ENCODE measurements around the gene SDCBP2. TPM values are rescaled to one million over a fixed set of nuclear protein-coding genes. Genes with fewer than 3 reads are reported as not detected.

Gene SDCBP2
- polyA plus RNA-seq, 1 donor from 2014 or later: 0.91 TPM

- Mint-ChIP-seq H3K27me3 (no peaks in the 10 kb centered on the region), H3K9me3 (no peaks in the 10 kb centered on the region), H3K4me3 (no peak overlapping the region), H3K36me3 (peaks cover 1% of the 10 kb centered on the region), H3K4me1 (peaks cover 4 to 8% (median 8%) of the 10 kb centered on the region in 3 donors), H3K27ac (peak overlapping the region in 1 of 3 donors; percentile 67)
These were observed 12.8 kb upstream of the SDCBP2 start for GRCh38 chr20:1341561-1342265.

- Mint-ChIP-seq H3K4me3 (no peak overlapping the region), H3K27me3 (no peaks in the 10 kb centered on the region), H3K36me3 (peaks cover 1% of the 10 kb centered on the region), H3K9me3 (no peaks in the 10 kb centered on the region), H3K27ac (no peak overlapping the region), H3K4me1 (peaks cover 4 to 8% (median 7%) of the 10 kb centered on the region in 3 donors)
These were observed 9.9 kb upstream of the SDCBP2 start for GRCh38 chr20:1338801-1339200.

- no peaks in the 10 kb centered on the region for H3K9me3 Mint-ChIP-seq
- H3K27ac Mint-ChIP-seq: peak overlapping the region in 1 of 3 donors; percentile 48
- no peak overlapping the region for H3K4me3 Mint-ChIP-seq
- H3K4me1 Mint-ChIP-seq: peaks cover 4 to 8% (median 7%) of the 10 kb centered on the region in 3 donors
- no peaks in the 10 kb centered on the region for H3K27me3 Mint-ChIP-seq
- no peaks in the 10 kb centered on the region for H3K36me3 Mint-ChIP-seq
These were observed 9.2 kb upstream of the SDCBP2 start for GRCh38 chr20:1338096-1338495.

GRCh38 chr20:1337441-1337840, 8.5 kb upstream of the SDCBP2 start:
- Mint-ChIP-seq H3K4me3 (no peak overlapping the region), H3K36me3 (no peaks in the 10 kb centered on the region), H3K27ac (peak overlapping the region in 1 of 3 donors; percentile 95), H3K9me3 (no peaks in the 10 kb centered on the region), H3K4me1 (peaks cover 4 to 8% (median 7%) of the 10 kb centered on the region in 3 donors), H3K27me3 (no peaks in the 10 kb centered on the region)

GRCh38 chr20:1336699-1337367, 7.9 kb upstream of the SDCBP2 start:
- H3K4me1 Mint-ChIP-seq: peaks cover 5 to 8% (median 7%) of the 10 kb centered on the region in 3 donors
- no peak overlapping the region for H3K4me3 Mint-ChIP-seq
- peak overlapping the region; percentile 58 to 95 (median 63) for H3K27ac Mint-ChIP-seq
- no peaks in the 10 kb centered on the region for H3K36me3 Mint-ChIP-seq
- H3K9me3 Mint-ChIP-seq: no peaks in the 10 kb centered on the region
- no peaks in the 10 kb centered on the region for H3K27me3 Mint-ChIP-seq

- Mint-ChIP-seq H3K36me3 (no peaks in the 10 kb centered on the region), H3K27me3 (no peaks in the 10 kb centered on the region), H3K9me3 (no peaks in the 10 kb centered on the region), H3K4me3 (no peak overlapping the region), H3K4me1 (peaks cover 7 to 9% (median 8%) of the 10 kb centered on the region in 3 donors), H3K27ac (peak overlapping the region; percentile 58 to 95 (median 59))
These were observed 7.2 kb upstream of the SDCBP2 start for GRCh38 chr20:1335961-1336698.

GRCh38 chr20:1334761-1335160, 5.8 kb upstream of the SDCBP2 start:
- H3K27me3 Mint-ChIP-seq: no peaks in the 10 kb centered on the region
- H3K27ac Mint-ChIP-seq: peak overlapping the region in 2 of 3 donors; percentile 29 to 62
- no peaks in the 10 kb centered on the region for H3K9me3 Mint-ChIP-seq
- no peak overlapping the region for H3K4me3 Mint-ChIP-seq
- H3K4me1 Mint-ChIP-seq: peaks cover 11 to 19% (median 17%) of the 10 kb centered on the region in 3 donors
- H3K36me3 Mint-ChIP-seq: no peaks in the 10 kb centered on the region

GRCh38 chr20:1334370-1334731, 5.4 kb upstream of the SDCBP2 start:
- H3K27ac Mint-ChIP-seq: peak overlapping the region in 1 of 3 donors; percentile 29
- peaks cover 14 to 24% (median 21%) of the 10 kb centered on the region in 3 donors for H3K4me1 Mint-ChIP-seq
- no peaks in the 10 kb centered on the region for H3K9me3 Mint-ChIP-seq
- H3K36me3 Mint-ChIP-seq: no peaks in the 10 kb centered on the region
- H3K4me3 Mint-ChIP-seq: no peak overlapping the region
- H3K27me3 Mint-ChIP-seq: no peaks in the 10 kb centered on the region

GRCh38 chr20:1333462-1334369, 4.8 kb upstream of the SDCBP2 start:
- Mint-ChIP-seq H3K36me3 (no peaks in the 10 kb centered on the region), H3K4me3 (no peak overlapping the region), H3K4me1 (peaks cover 16 to 26% (median 24%) of the 10 kb centered on the region in 3 donors), H3K27ac (peak overlapping the region in 1 of 3 donors; percentile 66), H3K27me3 (no peaks in the 10 kb centered on the region), H3K9me3 (no peaks in the 10 kb centered on the region)

- Mint-ChIP-seq H3K4me3 (no peak overlapping the region), H3K9me3 (no peaks in the 10 kb centered on the region), H3K4me1 (peaks cover 16 to 31% (median 29%) of the 10 kb centered on the region in 3 donors), H3K27ac (peak overlapping the region in 2 of 3 donors; percentile 66 to 82), H3K27me3 (no peaks in the 10 kb centered on the region), H3K36me3 (no peaks in the 10 kb centered on the region)
These were observed 3.9 kb upstream of the SDCBP2 start for GRCh38 chr20:1332749-1333300.

- H3K36me3 Mint-ChIP-seq: no peaks in the 10 kb centered on the region
- no peaks in the 10 kb centered on the region for H3K27me3 Mint-ChIP-seq
- H3K27ac Mint-ChIP-seq: peak overlapping the region; percentile 82 to 97 (median 94)
- H3K4me3 Mint-ChIP-seq: peak overlapping the region in 1 of 4 donors; percentile 60
- H3K9me3 Mint-ChIP-seq: no peaks in the 10 kb centered on the region
- peaks cover 16 to 37% (median 32%) of the 10 kb centered on the region in 3 donors for H3K4me1 Mint-ChIP-seq
These were observed 3.0 kb upstream of the SDCBP2 start for GRCh38 chr20:1331801-1332453.

GRCh38 chr20:1331101-1331500, 2.2 kb upstream of the SDCBP2 start:
- H3K36me3 Mint-ChIP-seq: no peaks in the 10 kb centered on the region
- H3K4me3 Mint-ChIP-seq: peak overlapping the region in 1 of 4 donors; percentile 75
- peak overlapping the region; percentile 82 to 97 (median 94) for H3K27ac Mint-ChIP-seq
- H3K27me3 Mint-ChIP-seq: no peaks in the 10 kb centered on the region
- H3K9me3 Mint-ChIP-seq: no peaks in the 10 kb centered on the region
- H3K4me1 Mint-ChIP-seq: peaks cover 15 to 38% (median 32%) of the 10 kb centered on the region in 3 donors

- Mint-ChIP-seq H3K27me3 (no peaks in the 10 kb centered on the region), H3K36me3 (no peaks in the 10 kb centered on the region), H3K9me3 (no peaks in the 10 kb centered on the region), H3K4me1 (peaks cover 12 to 38% (median 29%) of the 10 kb centered on the region in 3 donors), H3K4me3 (peak overlapping the region; percentile 16 to 77 (median 40)), H3K27ac (peak overlapping the region in 2 of 3 donors; percentile 94 to 97)
These were observed 1.3 kb upstream of the SDCBP2 start for GRCh38 chr20:1330075-1330830.
